ENCODE results near the gene CNNM2. TPM values are rescaled to one million over a fixed set of nuclear protein-coding genes. Genes with fewer than 3 reads are reported as not detected.
A peak's percentile ranks its signal among the peaks of the same experiment; 100 is the strongest.
"Not testable (repeated sequence)": the region's sequence is repeated elsewhere in the genome, so short reads cannot be mapped to it uniquely, and the experiment has no call there.

Gene CNNM2
- total RNA-seq, 4 donors from 2014 or later, result 15.2 to 19.2 (median 15.9) TPM

GRCh38 chr10:102967123-102967522 is 49.0 kb downstream of the CNNM2 start:
- Histone ChIP-seq H3K36me3 (no peaks in the 10 kb centered on the region), H3K27ac (no peak overlapping the region), H3K27me3 (no peaks in the 10 kb centered on the region), H3K4me1 (peaks cover 7 to 22% of the 10 kb centered on the region in 2 donors), H3K4me3 (replicated peaks in 1 of 3) (no peak overlapping the region), H3K9me3 (no peaks in the 10 kb centered on the region)
- intact Hi-C loops (cut with DNase I), result no loop called here
- TF ChIP-seq POLR2A (IDR thresholded peaks at IDR 0.05) (no peak), CTCF (IDR thresholded peaks at IDR 0.05) (no peak)
- no peak for DNase-seq

- no peak overlapping the region for H3K27ac ChIP-seq
- TF ChIP-seq POLR2A (IDR thresholded peaks at IDR 0.05), result no peak
- TF ChIP-seq CTCF (IDR thresholded peaks at IDR 0.05), result no peak
- peak in 1 of 2 donors; percentile 12 for DNase-seq
- peaks cover 4 to 6% of the 10 kb centered on the region in 2 donors for H3K4me1 ChIP-seq
- H3K4me3 ChIP-seq (replicated peaks in 1 of 3), result no peak overlapping the region
- intact Hi-C loops (cut with DNase I), result no loop called here
- no peaks in the 10 kb centered on the region for H3K27me3 ChIP-seq
- H3K9me3 ChIP-seq, result no peaks in the 10 kb centered on the region
- H3K36me3 ChIP-seq, result no peaks in the 10 kb centered on the region
- 96 to 97% methylated on average over 1 of the region's 1 CpG for WGBS, 2 donors
These were observed 52.7 kb downstream of the CNNM2 start for GRCh38 chr10:102970562-102971340.

- Histone ChIP-seq H3K36me3 (no peaks in the 10 kb centered on the region), H3K27ac (no peak overlapping the region), H3K4me3 (replicated peaks in 1 of 3) (no peak overlapping the region), H3K9me3 (no peaks in the 10 kb centered on the region), H3K4me1 (peaks cover 4 to 6% of the 10 kb centered on the region in 2 donors), H3K27me3 (no peaks in the 10 kb centered on the region)
- TF ChIP-seq POLR2A (IDR thresholded peaks at IDR 0.05), result no peak
- no peak for TF ChIP-seq CTCF (IDR thresholded peaks at IDR 0.05)
- WGBS, 2 donors, result 65 to 85% methylated on average over 2 of the region's 2 CpGs
- intact Hi-C loops (cut with DNase I), result no loop called here
- no peak for DNase-seq
These were observed 57.6 kb downstream of the CNNM2 start for GRCh38 chr10:102975483-102976379.

GRCh38 chr10:102976380-102976726 is 58.3 kb downstream of the CNNM2 start:
- intact Hi-C loops (cut with DNase I); H3K4me1 ChIP-seq; H3K9me3 ChIP-seq; DNase-seq; H3K4me3 ChIP-seq (replicated peaks in 1 of 3); H3K27me3 ChIP-seq; H3K27ac ChIP-seq; H3K36me3 ChIP-seq: not testable (repeated sequence)
- WGBS, 2 donors, result 93 to 96% methylated on average over 3 of the region's 3 CpGs

GRCh38 chr10:102982296-102982695 is 64.2 kb downstream of the CNNM2 start:
- Histone ChIP-seq H3K4me1 (peaks cover 4% of the 10 kb centered on the region in 2 donors), H3K9me3 (no peaks in the 10 kb centered on the region), H3K36me3 (no peaks in the 10 kb centered on the region), H3K27me3 (no peaks in the 10 kb centered on the region), H3K4me3 (replicated peaks in 1 of 3) (no peak overlapping the region), H3K27ac (no peak overlapping the region)
- TF ChIP-seq CTCF (IDR thresholded peaks at IDR 0.05) (no peak), POLR2A (IDR thresholded peaks at IDR 0.05) (no peak)
- intact Hi-C loops (cut with DNase I), result no loop called here
- 52 to 68% methylated on average over 2 of the region's 2 CpGs for WGBS, 2 donors
- DNase-seq, result peak in 1 of 2 donors; percentile 10
